H9 (cell line): ENCODE results near the gene PRMT7. TPM values are rescaled to one million over a fixed set of nuclear protein-coding genes. Genes with fewer than 3 reads are reported as not detected.

ENCODE experiments used
- DNase-seq: peaks from one replicate; pipeline ENCODE4 v3.0.0-alpha.2; 2017
- H2AFZ ChIP-seq: one replicate; pipeline ENCODE4 v1.6.1; 2013; ENCODE audit warnings: mild to moderate bottlenecking, low read length, control low read depth, moderate library complexity
- H2AK5ac ChIP-seq: 2 replicates; pipeline ENCODE4 v1.6.1; 2013; ENCODE audit warnings: low read length, control low read depth, mixed read lengths; ENCODE audit not compliant: insufficient read length
- H2BK120ac ChIP-seq: one replicate; pipeline ENCODE4 v1.6.1; 2013; ENCODE audit warnings: low read depth, mild to moderate bottlenecking, low read length, control low read depth, inconsistent platforms; ENCODE audit not compliant: poor library complexity, severe bottlenecking
- H2BK12ac ChIP-seq: 2 replicates; pipeline ENCODE4 v1.6.1; 2013; ENCODE audit warnings: low read length, control low read depth, mixed read lengths, low read depth; ENCODE audit not compliant: insufficient read length
- H2BK15ac ChIP-seq: 2 replicates; pipeline ENCODE4 v1.6.1; 2013; ENCODE audit warnings: low read depth, low read length, control low read depth
- H2BK20ac ChIP-seq: one replicate; pipeline ENCODE4 v1.6.1; 2013; ENCODE audit warnings: low read depth, mild to moderate bottlenecking, low read length, control low read depth, inconsistent platforms; ENCODE audit not compliant: poor library complexity, severe bottlenecking
- H2BK5ac ChIP-seq: 2 replicates; pipeline ENCODE4 v1.6.1; 2013; ENCODE audit warnings: low read length, control low read depth, mixed read lengths; ENCODE audit not compliant: insufficient read length
- H3K14ac ChIP-seq: 2 replicates; pipeline ENCODE4 v1.6.1; 2013; ENCODE audit warnings: low read length, control low read depth; ENCODE audit not compliant: insufficient read depth
- H3K18ac ChIP-seq: 2 replicates; pipeline ENCODE4 v1.6.1; 2013; ENCODE audit warnings: low read depth, mild to moderate bottlenecking, mixed read lengths, low read length, control low read depth; ENCODE audit not compliant: insufficient read length
- H3K23ac ChIP-seq: 2 replicates; pipeline ENCODE4 v1.6.1; 2013; ENCODE audit warnings: low read length, control low read depth, mixed read lengths, low read depth; ENCODE audit not compliant: insufficient read length
- H3K23me2 ChIP-seq: 2 replicates; pipeline ENCODE4 v1.6.1; 2013; ENCODE audit warnings: low read depth, mild to moderate bottlenecking, mixed read lengths, low read length, control low read depth; ENCODE audit not compliant: insufficient read length, poor library complexity, severe bottlenecking
- H3K27ac ChIP-seq: 2 replicates; pipeline ENCODE4 v1.5.1; 2013; ENCODE audit warnings: low read length, control low read depth, mixed read lengths, low read depth; ENCODE audit not compliant: insufficient read length
- H3K27me3 ChIP-seq: 2 replicates; pipeline ENCODE4 v1.6.1; 2013; ENCODE audit warnings: low read length, control low read depth, inconsistent platforms; ENCODE audit not compliant: insufficient read depth
- H3K4ac ChIP-seq: 2 replicates; pipeline ENCODE4 v1.6.1; 2013; ENCODE audit warnings: low read depth, mild to moderate bottlenecking, control low read depth, inconsistent platforms, low read length, moderate library complexity
- H3K4me1 ChIP-seq: 2 replicates; pipeline ENCODE4 v1.6.1; 2013; ENCODE audit warnings: low read length, control low read depth, inconsistent platforms; ENCODE audit not compliant: insufficient read depth
- H3K4me2 ChIP-seq: 2 replicates; pipeline ENCODE4 v1.6.1; 2013; ENCODE audit warnings: low read length, control low read depth, mixed read lengths; ENCODE audit not compliant: insufficient read length, insufficient read depth
- H3K56ac ChIP-seq: 2 replicates; pipeline ENCODE4 v1.6.1; 2013; ENCODE audit warnings: low read depth, mild to moderate bottlenecking, mixed read lengths, low read length, control low read depth; ENCODE audit not compliant: insufficient read length
- H3K79me1 ChIP-seq: 2 replicates; pipeline ENCODE4 v1.6.1; 2013; ENCODE audit warnings: low read depth, mild to moderate bottlenecking, moderate library complexity, low read length, control low read depth, inconsistent platforms; ENCODE audit not compliant: insufficient read depth, poor library complexity, severe bottlenecking
- H3K79me2 ChIP-seq: 2 replicates; pipeline ENCODE4 v1.6.1; 2013; ENCODE audit warnings: low read length, control low read depth, inconsistent platforms; ENCODE audit not compliant: insufficient read depth
- H3K9ac ChIP-seq: 2 replicates; pipeline ENCODE4 v1.6.1; 2013; ENCODE audit warnings: low read length, control low read depth, mixed read lengths; ENCODE audit not compliant: insufficient read length; ENCODE audit errors: extremely low read depth
- H3K9me3 ChIP-seq: one replicate; pipeline ENCODE4 v1.6.1; 2013; ENCODE audit warnings: low read depth, low read length, inconsistent platforms; ENCODE audit not compliant: control insufficient read depth
- H3T11ph ChIP-seq: one replicate; pipeline ENCODE4 v1.6.1; 2013; ENCODE audit warnings: mild to moderate bottlenecking, low read length, control low read depth, inconsistent platforms
- H4K20me1 ChIP-seq: one replicate; pipeline ENCODE4 v1.6.1; 2013; ENCODE audit not compliant: control insufficient read depth, insufficient read length, insufficient read depth
- H4K5ac ChIP-seq: 2 replicates; pipeline ENCODE4 v1.6.1; 2013; ENCODE audit warnings: low read depth, mild to moderate bottlenecking, mixed read lengths, low read length, control low read depth; ENCODE audit not compliant: insufficient read length
- H4K8ac ChIP-seq: replicated peaks from 2 replicates; pipeline ENCODE4 v1.6.1; 2013; ENCODE audit warnings: low read length, control low read depth, mixed read lengths, low read depth; ENCODE audit not compliant: insufficient read length
- H4K91ac ChIP-seq: 2 replicates; pipeline ENCODE4 v1.6.1; 2013; ENCODE audit warnings: low read depth, mild to moderate bottlenecking, moderate library complexity, mixed read lengths, low read length, control low read depth; ENCODE audit not compliant: insufficient read length
- H3K27ac Mint-ChIP-seq, 3 experiments: 2 replicates in 2 of 3; 3 replicates in 1 of 3; pipeline ENCODE4 v1.8.0; 2020 to 2021; ENCODE audit warnings: mixed read lengths in 3 of 3, mild to moderate bottlenecking in 1 of 3, moderate library complexity in 1 of 3
- H3K27me3 Mint-ChIP-seq: 2 replicates; pipeline ENCODE4 v1.8.0; 2021; ENCODE audit warnings: low read depth, mild to moderate bottlenecking, moderate library complexity, mixed read lengths
- H3K36me3 Mint-ChIP-seq, 3 experiments: 2 replicates in 2 of 3; 3 replicates in 1 of 3; pipeline ENCODE4 v1.8.0; 2020 to 2021; ENCODE audit warnings: low read depth in 3 of 3, mixed read lengths in 3 of 3; ENCODE audit not compliant: insufficient read depth in 1 of 3
- H3K4me1 Mint-ChIP-seq, 2 experiments: 2 replicates each; pipeline ENCODE4 v1.8.0; 2020; ENCODE audit warnings: mixed read lengths in 2 of 2
- H3K4me3 Mint-ChIP-seq, 2 experiments: 2 replicates in 1 of 2; 3 replicates in 1 of 2; pipeline ENCODE4 v1.8.0; 2020 to 2021; ENCODE audit warnings: mild to moderate bottlenecking in 2 of 2, mixed read lengths in 2 of 2, moderate library complexity in 1 of 2
- H3K9me3 Mint-ChIP-seq, 2 experiments: 2 replicates in 1 of 2; 3 replicates in 1 of 2; pipeline ENCODE4 v1.8.0; 2020; ENCODE audit warnings: mild to moderate bottlenecking in 2 of 2, mixed read lengths in 2 of 2, moderate library complexity in 1 of 2
- CTCF ChIP-seq: fragments of 200-600 bp; sonication (generic); conservative IDR thresholded peaks from 3 replicates; pipeline ENCODE4 v1.8.0; 2021; ENCODE audit warnings: antibody characterized with exemption, mild to moderate bottlenecking
- WGBS: extraction: QIAGEN DNeasy Blood & Tissue Kit; methylation state at CpG from one replicate; pipeline ENCODE4 v1.1.7; 2013; ENCODE audit warnings: missing lambda C conversion rate, low lambda C conversion rate, mixed read lengths; ENCODE audit not compliant: insufficient read length; ENCODE audit errors: extremely low coverage; 5-methylcytosine and 5-hydroxymethylcytosine counted together
- total RNA-seq: library from RNA; stranded (reverse); gene quantifications from 2 replicates; pipeline ENCODE4 v1.2.1, GENCODE V29; 2021

Gene PRMT7
- total RNA-seq, 1 experiment from 2014 or later: 56.6 TPM

- H3K9me3 ChIP-seq: peaks cover 5% of the 10 kb centered on the region
- no peak for DNase-seq
- no peaks in the 10 kb centered on the region for H3K4me1 ChIP-seq
- H3K23me2 ChIP-seq: no peaks in the 10 kb centered on the region
- H4K5ac ChIP-seq: no peak overlapping the region
- no peak overlapping the region for H3K4me2 ChIP-seq
- no peak overlapping the region for H2BK15ac ChIP-seq
- Mint-ChIP-seq H3K4me1 (peaks cover 4 to 10% of the 10 kb centered on the region in 2 experiments; a peak in 3 of 4 replicates), H3K9me3 (no peaks in the 10 kb centered on the region), H3K27me3 (no peaks in the 10 kb centered on the region; the same call in 1 of the 2 replicates), H3K4me3 (no peak overlapping the region), H3K27ac (no peak overlapping the region), H3K36me3 (peaks cover 21 to 54% (median 22%) of the 10 kb centered on the region in 3 experiments; a peak in 6 of 7 replicates)
- H2BK120ac ChIP-seq: no peak overlapping the region
- no peak overlapping the region for H3K23ac ChIP-seq
- TF ChIP-seq CTCF: no peak
- no CpG with 5 or more reads among the region's 5 CpGs for WGBS
- no peak overlapping the region for H4K91ac ChIP-seq
- H2BK5ac ChIP-seq: no peak overlapping the region
- no peak overlapping the region for H2AFZ ChIP-seq
- H3K79me2 ChIP-seq: 0 out of 2 replicates have a peak, but pooled peaks cover 2% of the 10 kb centered on the region
- no peak overlapping the region for H2BK20ac ChIP-seq
- H3K4ac ChIP-seq: no peak overlapping the region
- no peaks in the 10 kb centered on the region for H3K79me1 ChIP-seq
- H3K27ac ChIP-seq: no peak overlapping the region
- no peaks in the 10 kb centered on the region for H3K27me3 ChIP-seq
- no peak overlapping the region for H3K14ac ChIP-seq
- no peak overlapping the region for H3T11ph ChIP-seq
- H4K20me1 ChIP-seq: peaks cover 2% of the 10 kb centered on the region
- H2AK5ac ChIP-seq: no peak overlapping the region
- no peak overlapping the region for H3K56ac ChIP-seq
- no peak overlapping the region for H4K8ac ChIP-seq
- no peak overlapping the region for H3K18ac ChIP-seq
- no peak overlapping the region for H2BK12ac ChIP-seq
- H3K9ac ChIP-seq: no peak overlapping the region
These were observed 18.4 kb upstream of the PRMT7 start for GRCh38 chr16:68292425-68292824.
